ENCODE results near the gene ATP8A2. TPM values are rescaled to one million over a fixed set of nuclear protein-coding genes. Genes with fewer than 3 reads are reported as not detected.
"Not testable (repeated sequence)": the region's sequence is repeated elsewhere in the genome, so short reads cannot be mapped to it uniquely, and the experiment has no call there.

Gene ATP8A2
- total RNA-seq, 4 donors from 2014 or later = 0.18 to 11.6 (median 1.8) TPM

DNA sequence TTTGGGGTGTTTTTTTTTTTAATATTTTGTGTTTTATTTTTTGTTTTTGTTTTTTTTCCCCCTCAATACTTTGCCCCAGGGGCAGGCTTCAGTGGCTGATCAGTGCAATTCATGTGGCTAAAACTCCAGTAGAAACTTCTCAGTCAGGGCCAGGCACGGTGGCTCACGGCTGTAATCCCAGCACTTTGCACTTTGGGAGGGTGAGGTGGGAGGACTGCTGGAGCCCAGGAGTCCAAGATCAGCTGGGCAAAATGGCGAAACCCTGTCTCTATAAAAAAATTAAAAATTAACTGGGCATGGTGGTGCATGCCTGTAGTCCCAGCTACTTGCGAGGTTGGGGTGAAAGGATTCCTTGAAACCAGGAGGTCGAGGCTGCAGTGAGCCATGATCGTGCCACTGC lies 17.4 kb upstream of the ATP8A2 start:
- H3K9me3 ChIP-seq = no peaks in the 10 kb centered on the region
- H3K27ac ChIP-seq = no peak overlapping the region
- H3K36me3 ChIP-seq = no peaks in the 10 kb centered on the region
- no peak for DNase-seq
- H3K4me3 ChIP-seq = no peak overlapping the region
- H3K27me3 ChIP-seq = no peaks in the 10 kb centered on the region
- no peaks in the 10 kb centered on the region for H3K4me1 ChIP-seq
- TF ChIP-seq, protein P1, sequence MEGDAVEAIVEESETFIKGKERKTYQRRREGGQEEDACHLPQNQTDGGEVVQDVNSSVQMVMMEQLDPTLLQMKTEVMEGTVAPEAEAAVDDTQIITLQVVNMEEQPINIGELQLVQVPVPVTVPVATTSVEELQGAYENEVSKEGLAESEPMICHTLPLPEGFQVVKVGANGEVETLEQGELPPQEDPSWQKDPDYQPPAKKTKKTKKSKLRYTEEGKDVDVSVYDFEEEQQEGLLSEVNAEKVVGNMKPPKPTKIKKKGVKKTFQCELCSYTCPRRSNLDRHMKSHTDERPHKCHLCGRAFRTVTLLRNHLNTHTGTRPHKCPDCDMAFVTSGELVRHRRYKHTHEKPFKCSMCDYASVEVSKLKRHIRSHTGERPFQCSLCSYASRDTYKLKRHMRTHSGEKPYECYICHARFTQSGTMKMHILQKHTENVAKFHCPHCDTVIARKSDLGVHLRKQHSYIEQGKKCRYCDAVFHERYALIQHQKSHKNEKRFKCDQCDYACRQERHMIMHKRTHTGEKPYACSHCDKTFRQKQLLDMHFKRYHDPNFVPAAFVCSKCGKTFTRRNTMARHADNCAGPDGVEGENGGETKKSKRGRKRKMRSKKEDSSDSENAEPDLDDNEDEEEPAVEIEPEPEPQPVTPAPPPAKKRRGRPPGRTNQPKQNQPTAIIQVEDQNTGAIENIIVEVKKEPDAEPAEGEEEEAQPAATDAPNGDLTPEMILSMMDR (IDR thresholded peaks at IDR 0.05) = no peak
- no peak for TF ChIP-seq POLR2A (IDR thresholded peaks at IDR 0.05)

DNA sequence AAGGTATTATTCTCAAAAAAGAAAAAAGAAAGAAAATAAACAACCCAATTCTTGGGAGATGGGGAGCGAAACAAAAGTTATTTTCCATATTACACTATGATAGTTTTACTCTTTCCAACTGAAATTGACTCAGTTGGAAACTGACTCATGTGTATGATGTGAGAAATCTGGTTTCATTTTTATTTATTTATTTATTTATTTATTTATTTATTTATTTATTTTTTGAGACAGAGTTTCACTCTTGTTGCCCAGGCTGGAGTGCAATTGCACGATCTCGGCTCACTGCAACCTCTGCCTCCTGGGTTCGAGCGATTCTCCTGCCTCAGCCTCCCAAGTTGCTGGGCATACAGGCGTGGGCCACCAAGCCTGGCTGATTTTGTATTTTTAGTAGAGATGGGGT lies 11.3 kb upstream of the ATP8A2 start:
- H3K9me3 ChIP-seq, H3K27me3 ChIP-seq, H3K4me3 ChIP-seq, H3K36me3 ChIP-seq, H3K27ac ChIP-seq, DNase-seq, H3K4me1 ChIP-seq: not testable (repeated sequence)

DNA sequence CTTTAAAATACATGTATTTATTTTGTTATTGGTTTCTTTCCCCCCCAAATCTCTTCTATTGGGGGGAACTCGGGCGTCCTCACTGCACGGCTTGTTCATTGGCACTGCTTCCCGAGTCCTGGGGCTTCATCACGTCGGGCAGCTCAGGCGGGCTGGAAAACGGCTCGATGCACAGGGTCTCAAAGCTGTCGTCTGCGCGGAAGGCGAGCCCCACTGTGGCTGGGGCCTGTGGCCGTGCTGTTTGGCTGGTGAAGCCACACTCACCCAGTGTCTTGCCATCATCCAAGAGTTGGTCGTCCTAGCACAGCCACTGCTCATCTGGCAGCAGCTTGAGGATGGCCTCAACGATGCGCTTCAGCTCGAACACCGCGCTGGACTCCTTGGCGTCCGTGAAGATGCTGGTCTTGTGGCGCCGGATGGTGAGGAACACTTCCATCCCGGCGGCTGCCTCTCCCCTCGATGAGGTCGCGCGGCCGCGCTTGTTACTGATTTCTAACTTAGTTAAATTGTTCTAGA lies 6.0 kb upstream of the ATP8A2 start:
- Histone ChIP-seq H3K27me3 (no peaks in the 10 kb centered on the region), H3K4me1 (no peaks in the 10 kb centered on the region), H3K27ac (no peak overlapping the region)

DNA sequence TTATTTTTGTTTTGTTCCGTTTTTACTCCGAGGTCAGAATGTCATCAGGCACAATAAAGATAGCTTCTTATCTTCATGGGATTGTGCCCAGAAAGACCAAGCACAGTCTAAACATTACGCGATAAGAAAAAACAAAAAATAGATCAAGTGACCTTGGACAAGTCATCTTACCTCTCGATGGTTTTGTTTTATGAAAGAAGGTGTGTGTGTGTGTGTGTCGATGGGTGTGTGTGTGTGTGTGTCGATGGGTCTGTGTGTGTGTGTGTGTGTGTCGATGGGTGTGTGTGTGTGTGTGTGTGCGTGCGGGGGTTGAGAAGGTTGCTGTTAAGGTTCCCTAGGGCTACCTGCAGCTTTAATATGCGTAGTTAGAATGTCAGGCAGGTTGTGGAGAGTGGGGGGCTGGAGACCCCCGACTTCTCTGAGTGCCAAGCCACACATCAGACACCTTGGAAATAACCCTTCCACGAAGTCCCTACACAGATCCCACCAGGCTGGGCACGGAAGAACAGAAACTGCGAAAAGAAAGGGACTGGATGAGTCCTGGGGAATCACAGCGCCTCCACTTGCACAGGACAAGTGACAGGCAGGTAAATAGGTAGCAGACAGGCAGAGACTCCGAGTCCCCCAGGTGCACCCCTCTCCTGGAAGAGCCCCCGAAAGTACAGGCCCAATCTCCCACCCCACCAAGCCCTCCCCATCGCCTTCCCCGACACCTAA lies 458 bp upstream of the ATP8A2 start:
- peaks cover 0 to 8% of the 10 kb centered on the region in 2 donors for H3K27me3 ChIP-seq
- TF ChIP-seq POLR2A (IDR thresholded peaks at IDR 0.05) = no peak
- TF ChIP-seq, protein P1 (IDR thresholded peaks at IDR 0.05) = no peak
- H3K9me3 ChIP-seq = no peaks in the 10 kb centered on the region
- H3K36me3 ChIP-seq = no peaks in the 10 kb centered on the region
- H3K27ac ChIP-seq = no peak overlapping the region
- no peak for DNase-seq
- H3K4me3 ChIP-seq = peak overlapping the region in 2 of 4 donors; percentile 37 to 42
- peaks cover 0 to 7% (median 3%) of the 10 kb centered on the region in 4 donors for H3K4me1 ChIP-seq

More for the DNA sequence above, 6.0 kb upstream of the ATP8A2 start:
- no peaks in the 10 kb centered on the region for H3K9me3 ChIP-seq
- no peak for DNase-seq
- no peak overlapping the region for H3K4me3 ChIP-seq
- no peak for TF ChIP-seq POLR2A (IDR thresholded peaks at IDR 0.05)
- TF ChIP-seq, protein P1 (IDR thresholded peaks at IDR 0.05) = no peak
- no peaks in the 10 kb centered on the region for H3K36me3 ChIP-seq

DNA sequence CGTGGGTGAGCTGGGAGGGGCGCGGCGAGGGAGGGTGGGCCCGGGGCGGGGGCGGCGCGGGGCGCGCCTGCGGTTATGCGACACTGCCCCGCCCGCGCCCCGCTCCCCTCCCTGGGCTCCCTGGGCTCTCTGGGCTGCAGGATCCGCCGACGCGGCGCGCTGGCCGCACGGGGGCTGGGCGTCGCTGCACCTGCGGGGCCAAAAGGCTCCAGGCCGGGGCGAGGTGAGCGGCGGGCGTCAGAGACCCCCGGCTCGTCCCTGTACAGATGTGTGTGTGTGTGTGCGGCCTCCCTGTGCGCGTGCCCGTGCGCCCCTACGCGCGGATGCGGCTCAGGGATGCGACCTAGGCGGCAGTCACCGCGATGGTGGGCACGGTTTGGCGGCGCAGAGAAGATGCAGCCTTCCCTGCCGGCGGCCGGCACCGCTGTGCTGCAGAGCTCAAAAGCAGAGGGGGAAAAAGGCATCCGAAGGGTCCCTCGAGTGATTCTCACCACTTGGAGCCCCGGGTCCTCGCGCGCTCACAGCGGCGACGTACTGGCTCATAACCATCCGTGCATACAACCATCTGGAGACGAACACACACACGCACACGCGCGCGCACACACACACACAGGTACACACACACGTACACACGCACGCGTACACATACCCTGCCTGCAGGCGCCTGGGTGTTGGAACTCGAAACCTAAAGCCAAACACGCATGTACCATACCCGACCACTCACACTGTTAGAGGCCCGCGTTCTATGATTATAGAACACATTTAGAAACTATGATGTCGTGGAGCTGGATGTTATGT lies 709 bp downstream of the ATP8A2 start:
- Histone ChIP-seq H3K4me3 (peak overlapping the region in 3 of 4 donors; percentile 27 to 42 (median 37)), H3K9me3 (no peaks in the 10 kb centered on the region), H3K27me3 (peaks cover 0 to 8% of the 10 kb centered on the region in 2 donors), H3K4me1 (peaks cover 0 to 7% (median 3%) of the 10 kb centered on the region in 4 donors), H3K36me3 (no peaks in the 10 kb centered on the region), H3K27ac (no peak overlapping the region)
- no peak for DNase-seq
- no peak for TF ChIP-seq POLR2A (IDR thresholded peaks at IDR 0.05)
- TF ChIP-seq, protein P1 (IDR thresholded peaks at IDR 0.05) = no peak
